IPS DF 6.9 (cell line): ENCODE measurements around the gene ZFHX3.
"Not testable (repeated sequence)": the region's sequence is repeated elsewhere in the genome, so short reads cannot be mapped to it uniquely, and the experiment has no call there.

ENCODE experiments used
- DNase-seq: peaks from one replicate; pipeline ENCODE4 v3.0.0-alpha.2; 2013; ENCODE audit warnings: low read depth, low spot score
- H3K27ac ChIP-seq: one replicate; pipeline ENCODE4 v1.5.1; 2013; ENCODE audit warnings: low read length, control low read depth
- H3K27me3 ChIP-seq: 2 replicates; pipeline ENCODE4 v1.6.1; 2013; ENCODE audit warnings: mild to moderate bottlenecking, low read length; ENCODE audit not compliant: control insufficient read depth, insufficient read depth
- H3K36me3 ChIP-seq: 2 replicates; pipeline ENCODE4 v1.6.1; 2013; ENCODE audit warnings: low read length; ENCODE audit not compliant: control insufficient read depth, insufficient read depth
- H3K4me1 ChIP-seq: 2 replicates; pipeline ENCODE4 v1.6.1; 2013; ENCODE audit warnings: low read length; ENCODE audit not compliant: control insufficient read depth, insufficient read depth
- H3K4me3 ChIP-seq: 2 replicates; pipeline ENCODE4 v1.5.1; 2013; ENCODE audit warnings: mild to moderate bottlenecking, low read length
- H3K9me3 ChIP-seq: 2 replicates; pipeline ENCODE4 v1.6.1; 2013; ENCODE audit warnings: low read length, inconsistent platforms; ENCODE audit not compliant: control insufficient read depth, insufficient read depth
- WGBS: extraction: QIAGEN DNeasy Blood & Tissue Kit; methylation state at CpG from one replicate; pipeline ENCODE4 v1.1.7; 2013; ENCODE audit warnings: mixed read lengths, missing lambda C conversion rate; ENCODE audit not compliant: insufficient read length, insufficient coverage; 5-methylcytosine and 5-hydroxymethylcytosine counted together

Gene ZFHX3

GRCh38 chr16:73011926-73012325 is 36.0 kb downstream of the ZFHX3 start:
- no peaks in the 10 kb centered on the region for H3K4me1 ChIP-seq
- no CpG with 5 or more reads among the region's 4 CpGs for WGBS
- H3K36me3 ChIP-seq = no peaks in the 10 kb centered on the region
- no peaks in the 10 kb centered on the region for H3K27me3 ChIP-seq
- no peak overlapping the region for H3K27ac ChIP-seq
- no peaks in the 10 kb centered on the region for H3K9me3 ChIP-seq
- no peak for DNase-seq
- H3K4me3 ChIP-seq = no peak overlapping the region

- WGBS = no CpG with 5 or more reads among the region's 12 CpGs
- Histone ChIP-seq H3K4me3 (no peak overlapping the region), H3K27me3 (no peaks in the 10 kb centered on the region), H3K27ac (no peak overlapping the region), H3K4me1 (no peaks in the 10 kb centered on the region), H3K9me3 (no peaks in the 10 kb centered on the region), H3K36me3 (no peaks in the 10 kb centered on the region)
- DNase-seq = no peak
These were observed 37.7 kb downstream of the ZFHX3 start for GRCh38 chr16:73010150-73010676.

DNA sequence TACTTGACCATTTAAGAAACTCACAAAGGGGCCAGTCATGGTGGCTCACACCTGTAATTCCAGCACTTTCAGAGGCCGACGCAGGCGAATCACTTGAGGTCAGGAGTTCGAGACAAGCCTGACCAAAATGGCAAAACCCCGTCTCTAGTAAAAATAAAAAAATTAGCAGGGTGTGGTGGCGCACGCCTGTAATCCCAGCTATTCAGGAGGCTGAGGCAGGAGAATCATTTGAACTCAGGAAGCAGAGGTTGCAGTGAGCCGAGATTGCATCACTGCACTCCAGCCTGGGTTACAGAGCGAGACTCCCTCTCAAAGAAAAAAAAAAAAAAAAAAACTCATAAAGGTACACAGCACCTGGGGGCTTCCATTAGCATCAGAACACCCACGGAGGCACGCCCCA is 38.2 kb downstream of the ZFHX3 start:
- not testable (repeated sequence) for H3K27me3 ChIP-seq, DNase-seq, H3K4me1 ChIP-seq, H3K4me3 ChIP-seq, H3K27ac ChIP-seq, H3K9me3 ChIP-seq, H3K36me3 ChIP-seq
- no CpG with 5 or more reads among the region's 11 CpGs for WGBS

DNA sequence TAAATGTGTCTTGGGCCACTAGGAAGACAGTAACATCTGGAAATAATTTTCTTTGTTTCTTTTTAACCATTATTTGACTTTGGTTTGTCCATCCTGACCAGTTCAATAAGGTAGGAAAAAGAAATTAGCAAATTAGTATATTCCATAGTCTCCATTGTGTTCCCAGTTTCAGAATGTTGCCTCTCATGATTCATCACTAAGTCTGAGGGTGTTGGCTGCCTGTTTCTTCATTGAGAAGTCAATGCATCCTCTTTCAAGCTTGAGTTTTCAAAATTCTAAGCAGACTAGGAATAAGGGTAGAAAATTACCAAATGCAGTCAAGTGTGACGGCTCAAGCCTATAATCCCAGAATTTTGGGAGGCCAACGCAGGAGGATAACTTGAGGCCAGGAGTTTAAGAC is 41.9 kb downstream of the ZFHX3 start:
- DNase-seq = no peak
- H3K36me3 ChIP-seq = no peaks in the 10 kb centered on the region
- no peaks in the 10 kb centered on the region for H3K27me3 ChIP-seq
- no peak overlapping the region for H3K4me3 ChIP-seq
- no peaks in the 10 kb centered on the region for H3K9me3 ChIP-seq
- H3K27ac ChIP-seq = no peak overlapping the region
- no peaks in the 10 kb centered on the region for H3K4me1 ChIP-seq
- no CpG with 5 or more reads among the region's 2 CpGs for WGBS

- Histone ChIP-seq H3K4me3 (no peak overlapping the region), H3K9me3 (no peaks in the 10 kb centered on the region), H3K27me3 (no peaks in the 10 kb centered on the region), H3K36me3 (no peaks in the 10 kb centered on the region), H3K4me1 (no peaks in the 10 kb centered on the region), H3K27ac (no peak overlapping the region)
- no peak for DNase-seq
- WGBS = no CpG with 5 or more reads among the region's 2 CpGs
These were observed 45.1 kb downstream of the ZFHX3 start for GRCh38 chr16:73002866-73003265.

DNA sequence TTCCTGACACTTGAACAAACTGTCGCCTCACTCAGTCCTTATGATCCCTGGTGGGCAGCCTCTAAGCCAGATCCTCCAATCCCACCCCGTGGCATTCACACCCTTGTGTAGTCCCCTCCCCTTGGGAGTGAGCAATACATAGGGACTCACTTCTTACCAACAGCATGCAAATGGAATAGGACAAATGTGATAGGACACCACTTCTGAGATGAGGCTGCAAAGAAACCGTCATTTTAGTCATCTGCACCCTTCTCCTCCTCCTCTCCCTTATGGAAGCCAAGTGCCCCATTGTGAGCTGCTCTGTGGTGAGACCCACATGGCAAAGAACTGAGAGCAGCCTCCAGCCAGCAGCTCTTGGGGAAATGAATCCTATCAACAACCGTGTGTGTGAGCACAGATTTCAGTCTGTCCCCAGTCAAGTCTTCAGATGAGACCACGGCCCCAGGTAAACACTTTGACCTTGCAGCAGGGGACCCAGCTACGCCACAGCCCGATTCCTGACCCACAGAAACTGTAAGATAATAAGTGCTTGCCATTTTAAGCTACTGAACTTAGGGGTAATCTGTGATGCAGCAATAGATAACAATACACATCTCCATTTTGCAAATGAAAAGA is 46.9 kb downstream of the ZFHX3 start:
- Histone ChIP-seq H3K27me3 (no peaks in the 10 kb centered on the region), H3K27ac (no peak overlapping the region), H3K4me3 (no peak overlapping the region), H3K4me1 (no peaks in the 10 kb centered on the region), H3K9me3 (no peaks in the 10 kb centered on the region), H3K36me3 (no peaks in the 10 kb centered on the region)
- DNase-seq = no peak
- no CpG with 5 or more reads among the region's 7 CpGs for WGBS

DNA sequence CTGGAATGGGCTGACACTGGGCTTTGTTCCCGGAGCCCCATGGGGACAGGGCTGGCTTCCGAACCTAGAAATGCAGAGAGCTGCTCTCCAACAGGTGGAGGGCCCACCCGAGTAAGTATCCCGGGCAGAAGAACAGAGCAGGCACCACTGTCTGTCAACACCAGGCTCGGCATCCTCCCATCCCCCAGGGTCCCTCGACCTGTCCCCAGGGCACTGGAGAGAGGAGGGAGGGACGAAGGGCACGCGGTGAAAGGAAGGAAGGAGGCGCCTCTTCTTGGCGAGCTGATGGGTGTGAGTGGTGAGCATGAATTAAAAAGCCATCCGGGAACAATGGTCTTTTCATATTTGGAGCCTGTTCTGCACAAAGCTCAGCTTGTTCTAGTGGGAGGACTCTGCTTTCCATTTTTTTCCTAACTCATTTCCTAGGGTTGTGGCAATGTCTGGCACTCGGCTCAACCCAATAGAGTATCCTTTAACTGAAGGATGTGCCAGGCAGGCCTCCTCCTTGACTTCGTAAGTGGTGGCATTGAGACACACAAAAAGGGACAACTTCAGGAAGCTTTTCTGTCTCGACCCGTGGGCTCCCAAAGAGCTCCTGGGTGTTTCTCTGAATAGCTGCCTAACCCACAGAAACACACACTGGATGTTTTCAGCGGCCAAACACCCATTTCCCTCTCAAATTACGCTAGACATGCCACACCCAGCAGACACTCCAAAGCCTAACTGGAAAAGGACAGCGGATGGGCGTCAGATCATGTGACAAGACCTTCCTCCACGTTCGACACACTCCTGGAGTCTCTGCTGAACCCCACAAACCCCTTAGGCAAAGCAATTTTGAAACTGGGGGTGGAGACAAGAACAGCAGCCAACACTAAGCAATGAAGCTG is 47.7 kb downstream of the ZFHX3 start:
- no CpG with 5 or more reads among the region's 22 CpGs for WGBS

GRCh38 chr16:72999541-73000019 is 48.3 kb downstream of the ZFHX3 start:
- H3K4me1 ChIP-seq = no peaks in the 10 kb centered on the region
- no peaks in the 10 kb centered on the region for H3K27me3 ChIP-seq
- no peaks in the 10 kb centered on the region for H3K9me3 ChIP-seq
- no peak overlapping the region for H3K27ac ChIP-seq
- no peak overlapping the region for H3K4me3 ChIP-seq
- no peak for DNase-seq
- no CpG with 5 or more reads among the region's 9 CpGs for WGBS
- H3K36me3 ChIP-seq = no peaks in the 10 kb centered on the region

More for the DNA sequence above, 47.7 kb downstream of the ZFHX3 start:
- H3K27me3 ChIP-seq = no peaks in the 10 kb centered on the region
- no peak for DNase-seq
- H3K36me3 ChIP-seq = no peaks in the 10 kb centered on the region
- H3K27ac ChIP-seq = no peak overlapping the region
- no peaks in the 10 kb centered on the region for H3K4me1 ChIP-seq
- no peaks in the 10 kb centered on the region for H3K9me3 ChIP-seq
- no peak overlapping the region for H3K4me3 ChIP-seq

- Histone ChIP-seq H3K4me1 (no peaks in the 10 kb centered on the region; the same call in 1 of the 2 replicates), H3K27me3 (no peaks in the 10 kb centered on the region), H3K27ac (no peak overlapping the region), H3K36me3 (no peaks in the 10 kb centered on the region), H3K4me3 (no peak overlapping the region), H3K9me3 (no peaks in the 10 kb centered on the region)
- no peak for DNase-seq
- no CpG with 5 or more reads among the region's 7 CpGs for WGBS
These were observed 50.8 kb downstream of the ZFHX3 start for GRCh38 chr16:72997141-72997542.

DNA sequence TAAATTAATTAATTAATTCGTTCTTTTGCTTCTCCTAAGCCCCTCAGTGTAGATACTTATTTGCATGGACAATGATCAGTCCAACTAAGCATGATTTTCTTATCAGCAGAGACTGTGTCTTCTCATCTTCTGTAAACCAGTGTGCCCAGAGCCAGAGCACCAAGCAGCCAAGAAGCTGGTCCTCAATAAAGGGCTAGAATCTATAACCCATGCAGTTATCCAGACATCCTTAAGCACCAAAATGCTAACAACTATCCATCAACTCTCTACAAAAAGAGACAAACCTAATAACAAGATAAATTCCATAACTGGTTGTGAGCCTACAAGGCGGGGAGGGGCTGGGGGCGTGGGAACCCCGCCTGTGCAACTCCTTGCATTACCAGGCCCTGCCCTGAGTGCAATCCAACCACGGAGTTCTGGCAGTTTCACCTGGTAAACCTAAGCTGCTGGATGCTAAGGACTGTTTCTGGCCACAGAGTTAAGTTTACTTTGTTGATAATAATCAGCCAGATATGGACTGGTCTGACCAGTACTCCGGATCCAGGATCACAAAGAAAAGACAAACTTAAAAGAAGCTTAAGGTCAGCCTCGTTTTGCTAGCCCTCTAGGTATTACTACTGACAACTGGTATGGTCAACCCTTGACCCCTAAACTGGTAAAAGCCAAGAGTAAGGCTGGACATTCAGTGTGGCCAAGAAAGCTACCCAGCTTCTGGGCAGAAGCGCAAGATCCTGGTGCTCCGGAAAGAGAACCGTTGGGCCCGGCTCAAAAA is 51.5 kb downstream of the ZFHX3 start:
- Histone ChIP-seq H3K4me1 (no peaks in the 10 kb centered on the region; the same call in 1 of the 2 replicates), H3K27me3 (no peaks in the 10 kb centered on the region), H3K36me3 (no peaks in the 10 kb centered on the region), H3K27ac (no peak overlapping the region), H3K9me3 (no peaks in the 10 kb centered on the region), H3K4me3 (no peak overlapping the region)
- no CpG with 5 or more reads among the region's 11 CpGs for WGBS
- DNase-seq = no peak
